Measurements from ENCODE around the gene CYB5A. TPM values are rescaled to one million over a fixed set of nuclear protein-coding genes. Genes with fewer than 3 reads are reported as not detected.

Gene CYB5A
- polyA plus RNA-seq, 1 of the 3 experiments (the other 2 are of a cell fraction), result 42.1 TPM

GRCh38 chr18:74315464-74316256 lies 23.9 kb upstream of the CYB5A start, which contains the start of gene C18orf63:
TSS of gene C18orf63 (plus strand) at chr18:74315839. CDS start at chr18:74317866, 2,027 bp downstream.
- Histone ChIP-seq H3K9me3 (no peaks in the 10 kb centered on the region), H3K9me2 (no peaks in the 10 kb centered on the region), H3K36me3 (replicated peaks in 1 of 2; ENCODE audit: control insufficient read depth in 1 of 2, insufficient read depth in 2 of 2, low read length in 1 of 2) (no peaks in the 10 kb centered on the region), H2AFZ (ENCODE audit: low read depth) (peak within 1 kb of the TSS; percentile 35; the same call in 1 of the 2 replicates), H3K4me2 (no peak within 1 kb of the TSS), H4K20me1 (ENCODE audit: insufficient read depth) (no peaks in the 10 kb centered on the region), H3K79me2 (ENCODE audit: insufficient read depth) (no peaks in the 10 kb centered on the region), H3F3A (replicated peaks; ENCODE audit: insufficient read depth) (no peaks in the 10 kb centered on the region), H3K27ac (ENCODE audit: low read depth in 2 of 2, low read length in 1 of 2) (no peak within 1 kb of the TSS), H3K9ac (no peak within 1 kb of the TSS), H3K4me3 (ENCODE audit: low read depth in 2 of 2, low read length in 1 of 2) (no peak within 1 kb of the TSS), H3K27me3 (ENCODE audit: insufficient read depth) (peaks cover 22% of the 10 kb centered on the region; the same call in 1 of the 2 replicates), H3K4me1 (ENCODE audit: control insufficient read depth in 1 of 2, insufficient read depth in 2 of 2, low read depth in 1 of 2, low read length in 1 of 2) (no peaks in the 10 kb centered on the region)
- 59% methylated on average over 40 of the region's 51 CpGs for WGBS (ENCODE audit: low lambda C conversion rate)
- no peak for TF ChIP-seq FOXM1 (IDR thresholded peaks at IDR 0.05; ENCODE audit: low read depth)
- TF ChIP-seq RCOR1 (IDR thresholded peaks at IDR 0.05; ENCODE audit: low read length), result no peak
- no peak for TF ChIP-seq MXI1 (IDR thresholded peaks at IDR 0.05; ENCODE audit: low read depth, low read length)
- TF ChIP-seq POLR2AphosphoS5 (IDR thresholded peaks at IDR 0.05; ENCODE audit: low read depth, low read length), result no peak
- no peak for TF ChIP-seq USF2 (IDR thresholded peaks at IDR 0.05; ENCODE audit: borderline replicate concordance, low read depth, low read length)
- no peak for TF ChIP-seq GATA2 (CRISPR knock-in tag; IDR thresholded peaks at IDR 0.05)
- DNase-seq, result no peak
- ChIA-PET POLR2A (no interaction called here), CTCF (interaction anchor here (0.7 kb wide), 1 partner anchor 160 kb away, joined by 3 read pairs; no protein-coding TSS in a partner anchor)

- Histone ChIP-seq H3K79me2 (ENCODE audit: insufficient read depth) (no peaks in the 10 kb centered on the region), H3K9me2 (no peaks in the 10 kb centered on the region), H3K27me3 (ENCODE audit: insufficient read depth) (peaks cover 15% of the 10 kb centered on the region; the same call in 1 of the 2 replicates), H3K9ac (no peak overlapping the region), H3K36me3 (replicated peaks in 1 of 2; ENCODE audit: control insufficient read depth in 1 of 2, insufficient read depth in 2 of 2, low read length in 1 of 2) (no peaks in the 10 kb centered on the region), H3K4me2 (no peak overlapping the region), H3K4me3 (ENCODE audit: low read depth in 2 of 2, low read length in 1 of 2) (no peak overlapping the region), H3K27ac (ENCODE audit: low read depth in 2 of 2, low read length in 1 of 2) (no peak overlapping the region), H3K4me1 (ENCODE audit: control insufficient read depth in 1 of 2, insufficient read depth in 2 of 2, low read depth in 1 of 2, low read length in 1 of 2) (no peaks in the 10 kb centered on the region), H3K9me3 (no peaks in the 10 kb centered on the region), H2AFZ (ENCODE audit: low read depth) (peak overlapping the region; percentile 35; the same call in 1 of the 2 replicates), H4K20me1 (ENCODE audit: insufficient read depth) (no peaks in the 10 kb centered on the region), H3F3A (replicated peaks; ENCODE audit: insufficient read depth) (no peaks in the 10 kb centered on the region)
- TF ChIP-seq USF2 (IDR thresholded peaks at IDR 0.05; ENCODE audit: borderline replicate concordance, low read depth, low read length) (no peak), RCOR1 (IDR thresholded peaks at IDR 0.05; ENCODE audit: low read length) (no peak), TAF1 (IDR thresholded peaks at IDR 0.05; ENCODE audit: borderline replicate concordance, low read depth, low read length) (no peak), NFIC (IDR thresholded peaks at IDR 0.05; ENCODE audit: borderline replicate concordance) (no peak)
- DNase-seq, result no peak
- 23% methylated on average over 22 of the region's 22 CpGs for WGBS (ENCODE audit: low lambda C conversion rate)
- ChIA-PET CTCF (no interaction called here), POLR2A (no interaction called here)
Observed at GRCh38 chr18:74314759-74315463, 23.1 kb upstream of the CYB5A start.
